ENCODE results near the gene RPLP2. TPM values are rescaled to one million over a fixed set of nuclear protein-coding genes. Genes with fewer than 3 reads are reported as not detected.

The RPLP2 gene
- total and polyA plus RNA-seq, 2 of the 4 experiments (the other 2 are of a cell fraction): 59.9 to 1,897 TPM

- intact Hi-C loops (cut with micrococcal nuclease) (no loop called here), in situ Hi-C loops (cut with MboI; ENCODE audit: low sequenced_read_pairs) (no loop called here), dilution Hi-C loops (cut with HindIII; ENCODE audit: low sequenced_read_pairs, unreplicated experiment) (no loop called here)
- no peak overlapping the region for H3K9ac ChIP-seq (ENCODE audit: low read depth, low read length)
- H3K27me3 ChIP-seq (ENCODE audit: control insufficient read depth, insufficient read depth, low read length): no peaks in the 10 kb centered on the region
- H3K9me1 ChIP-seq (ENCODE audit: insufficient read depth, low read length): no peaks in the 10 kb centered on the region
- H3K18ac ChIP-seq (ENCODE audit: low read depth, low read length): no peak overlapping the region
- no peak overlapping the region for H2BK20ac ChIP-seq (ENCODE audit: low read depth, low read length)
- H2BK15ac ChIP-seq (ENCODE audit: low read depth, low read length): no peak overlapping the region
- BruUV-seq (replicated peaks): no TSS peak
- H2AK9ac ChIP-seq (replicated peaks; ENCODE audit: low read depth, low read length, poor library complexity): peak overlapping the region; percentile 42
- H3K4me1 ChIP-seq (ENCODE audit: control insufficient read depth, insufficient read depth, low read length): peaks cover 15% of the 10 kb centered on the region
- peaks cover 80% of the 10 kb centered on the region for H4K20me1 ChIP-seq (ENCODE audit: insufficient read depth, low read length)
- no peak overlapping the region for H2AFZ ChIP-seq (replicated peaks; ENCODE audit: low read length, poor library complexity)
- 78% methylated on average over 9 of the region's 20 CpGs; no CpG with 5 or more reads in 1 of the 2 experiments for WGBS, 2 experiments (ENCODE audit: extremely low coverage in 2 of 2, insufficient read length in 1 of 2)
- H3K4me3 ChIP-seq (ENCODE audit: insufficient read depth, low read depth, low read length): no peak overlapping the region
- no peak overlapping the region for H2AK5ac ChIP-seq (ENCODE audit: low read depth, low read length)
- H3K23ac ChIP-seq (ENCODE audit: low read depth, low read length): no peak overlapping the region
- H3K9me3 ChIP-seq (ENCODE audit: control insufficient read depth, insufficient read depth, low read length): no peaks in the 10 kb centered on the region
- no peak overlapping the region for H4K91ac ChIP-seq (ENCODE audit: insufficient read depth, low read depth, low read length)
- DNase-seq: no peak
- ChIA-PET POLR2A (ENCODE audit: unreplicated experiment) (no interaction called here), CTCF (no interaction called here)
- no peak overlapping the region for H2BK5ac ChIP-seq (ENCODE audit: low read depth, low read length, poor library complexity, severe bottlenecking)
- H3K27ac ChIP-seq (ENCODE audit: insufficient read depth, low read length): no peak overlapping the region
- no peak overlapping the region for H3K4ac ChIP-seq (ENCODE audit: low read depth, low read length)
- H3K79me1 ChIP-seq (ENCODE audit: low read depth in 1 of 2, low read length in 2 of 2): peaks cover 12 to 85% of the 10 kb centered on the region in 2 experiments
- H4K8ac ChIP-seq (ENCODE audit: low read depth in 2 of 2, low read length in 2 of 2): no peak overlapping the region
- H3K56ac ChIP-seq (ENCODE audit: extremely low read depth, insufficient read depth, low read length): no peak overlapping the region
- H2BK120ac ChIP-seq (ENCODE audit: low read depth, low read length): no peak overlapping the region
- H4K5ac ChIP-seq (ENCODE audit: low read depth, low read length): no peak overlapping the region
- H3K4me2 ChIP-seq (ENCODE audit: low read depth, low read length): no peak overlapping the region
- H3K14ac ChIP-seq (replicated peaks; ENCODE audit: low read depth, low read length): no peak overlapping the region
- TF ChIP-seq CEBPB (IDR thresholded peaks at IDR 0.05; ENCODE audit: low read depth, low read length) (no peak), RCOR1 (IDR thresholded peaks at IDR 0.05; ENCODE audit: insufficient replicate concordance, low read length) (no peak), MAFK (IDR thresholded peaks at IDR 0.05; ENCODE audit: low read depth, low read length) (no peak), NFE2L2 (IDR thresholded peaks at IDR 0.05; ENCODE audit: low read depth, low read length) (no peak), CHD1 (IDR thresholded peaks at IDR 0.05; ENCODE audit: low read depth, low read length) (no peak)
- TF ChIP-seq, protein P1, sequence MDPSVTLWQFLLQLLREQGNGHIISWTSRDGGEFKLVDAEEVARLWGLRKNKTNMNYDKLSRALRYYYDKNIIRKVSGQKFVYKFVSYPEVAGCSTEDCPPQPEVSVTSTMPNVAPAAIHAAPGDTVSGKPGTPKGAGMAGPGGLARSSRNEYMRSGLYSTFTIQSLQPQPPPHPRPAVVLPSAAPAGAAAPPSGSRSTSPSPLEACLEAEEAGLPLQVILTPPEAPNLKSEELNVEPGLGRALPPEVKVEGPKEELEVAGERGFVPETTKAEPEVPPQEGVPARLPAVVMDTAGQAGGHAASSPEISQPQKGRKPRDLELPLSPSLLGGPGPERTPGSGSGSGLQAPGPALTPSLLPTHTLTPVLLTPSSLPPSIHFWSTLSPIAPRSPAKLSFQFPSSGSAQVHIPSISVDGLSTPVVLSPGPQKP (IDR thresholded peaks at IDR 0.05; ENCODE audit: borderline replicate concordance, low read depth, low read length): no peak
- H3K36me3 ChIP-seq (ENCODE audit: control insufficient read depth, insufficient read depth, low read length): peaks cover 20% of the 10 kb centered on the region
- no peak for ATAC-seq (ENCODE audit: low read depth)
These were observed 45.0 kb downstream of the RPLP2 start for GRCh38 chr11:854601-855329.
